OCI-LY1 (cell line): ENCODE results near the gene FBXL4.

Source experiments
- CTCF ChIP-seq: fragments of 200-600 bp; sonication (generic), shearing (Covaris generic); IDR thresholded peaks from 2 replicates; pipeline ENCODE4 v1.5.1; 2017; ENCODE audit warnings: mild to moderate bottlenecking, antibody characterized with exemption, low read length, moderate library complexity, mixed read lengths
- EZH2 ChIP-seq: fragments of 200-600 bp; sonication (generic), shearing (Covaris generic); IDR thresholded peaks from 2 replicates; pipeline ENCODE4 v1.8.0; 2017; ENCODE audit warnings: borderline replicate concordance, mixed run types, mild to moderate bottlenecking, antibody characterized with exemption, low read length, moderate library complexity, mixed read lengths

- TF ChIP-seq CTCF (no peak), EZH2 (no peak)
Measured at GRCh38 chr6:98980819-98981218, 33.1 kb upstream of the FBXL4 start.
